A673 (cell line): ENCODE results near the gene LRP2.

Experiments
- CTCF ChIP-seq: fragments of 300-800, 200-600 bp; sonication (generic); conservative IDR thresholded peaks from 2 replicates; pipeline ENCODE4 v1.5.1; 2017; ENCODE audit warnings: low read depth, mild to moderate bottlenecking, antibody characterized with exemption, low read length, moderate library complexity, mixed read lengths
- EZH2 ChIP-seq: fragments of 200-600 bp; sonication (generic); IDR thresholded peaks from 2 replicates; pipeline ENCODE4 v1.6.1; 2017; ENCODE audit warnings: borderline replicate concordance, low read depth, mild to moderate bottlenecking, mixed read lengths, antibody characterized with exemption, low read length; ENCODE audit not compliant: poor library complexity, severe bottlenecking

- no peak for TF ChIP-seq EZH2
- TF ChIP-seq CTCF: no peak
These were observed 158.4 kb downstream of the LRP2 start for GRCh38 chr2:169203952-169204351.
